Activated CD8-positive, alpha-beta memory T cell treated with anti-CD3 and anti-CD28 coated beads for 36 hours (primary cell): ENCODE data around the gene SELENOP. TPM values are rescaled to one million over a fixed set of nuclear protein-coding genes. Genes with fewer than 3 reads are reported as not detected.
"Not testable (repeated sequence)": the region's sequence is repeated elsewhere in the genome, so short reads cannot be mapped to it uniquely, and the experiment has no call there.

ENCODE experiments used
- CTCF ChIA-PET: fragments of 350-600 bp; sonication (Branson Sonifier 250); formaldehyde crosslinking; loops from one replicate; lab custom pipeline; 2021; ENCODE audit warnings: antibody characterized with exemption; lab: Charles Lee
- POLR2A ChIA-PET: fragments of 350-600 bp; sonication (Branson Sonifier 250); formaldehyde crosslinking; loops from one replicate; lab custom pipeline; 2021; ENCODE audit warnings: antibody characterized with exemption; lab: Charles Lee
- total RNA-seq, 2 experiments: library from RNA; stranded (reverse); gene quantifications; one replicate each; pipeline ENCODE4 v1.2.3, GENCODE V29; 2021

SELENOP gene, protein sequence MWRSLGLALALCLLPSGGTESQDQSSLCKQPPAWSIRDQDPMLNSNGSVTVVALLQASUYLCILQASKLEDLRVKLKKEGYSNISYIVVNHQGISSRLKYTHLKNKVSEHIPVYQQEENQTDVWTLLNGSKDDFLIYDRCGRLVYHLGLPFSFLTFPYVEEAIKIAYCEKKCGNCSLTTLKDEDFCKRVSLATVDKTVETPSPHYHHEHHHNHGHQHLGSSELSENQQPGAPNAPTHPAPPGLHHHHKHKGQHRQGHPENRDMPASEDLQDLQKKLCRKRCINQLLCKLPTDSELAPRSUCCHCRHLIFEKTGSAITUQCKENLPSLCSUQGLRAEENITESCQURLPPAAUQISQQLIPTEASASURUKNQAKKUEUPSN
- total RNA-seq = not detected

DNA sequence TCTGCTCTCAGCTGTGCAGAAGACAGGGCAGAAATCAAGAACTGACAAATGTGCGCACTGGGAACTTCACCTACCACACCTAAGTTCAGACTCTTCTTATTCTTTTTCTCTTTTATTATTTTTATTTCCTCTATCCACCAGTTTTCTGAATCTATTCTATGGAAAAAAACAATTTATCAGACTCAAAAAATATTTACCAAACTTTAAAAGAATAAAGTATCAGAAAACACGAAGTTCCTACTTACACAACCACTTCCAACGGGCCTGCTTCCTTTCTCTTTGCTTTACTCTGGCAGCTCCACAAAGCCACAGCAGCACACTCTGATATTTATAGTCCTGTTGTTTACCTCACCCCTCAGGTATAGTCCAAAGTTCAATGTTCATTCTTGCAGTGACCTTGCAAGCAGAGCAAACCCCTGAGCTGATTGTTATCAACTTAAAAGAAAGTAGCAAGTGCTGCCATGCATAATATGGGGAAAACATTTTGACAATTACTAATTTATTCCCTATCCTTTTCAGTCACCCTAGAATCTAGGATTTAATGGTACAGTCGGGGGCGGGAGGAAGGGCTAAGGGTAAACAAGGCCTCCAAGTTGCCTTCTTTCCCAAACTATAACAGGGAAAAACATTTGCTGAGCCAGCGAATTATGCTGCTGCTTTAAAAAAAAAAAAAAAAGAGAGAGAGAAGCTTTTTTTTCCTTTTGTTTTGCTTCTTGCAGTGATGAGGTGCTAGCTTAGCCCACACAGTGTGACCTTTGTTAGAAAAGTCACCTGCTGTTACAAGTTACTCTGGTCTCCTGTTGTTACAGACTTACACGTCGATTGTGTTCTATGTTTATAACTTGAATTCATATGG, at the start of gene SELENOP:
Gene SELENOP, minus strand, starts transcription at position 302 of the 856 bp plus-strand sequence. CDS start 3,539 bp downstream, outside the sequence.
- POLR2A ChIA-PET = no interaction called here
- CTCF ChIA-PET = no interaction called here

DNA sequence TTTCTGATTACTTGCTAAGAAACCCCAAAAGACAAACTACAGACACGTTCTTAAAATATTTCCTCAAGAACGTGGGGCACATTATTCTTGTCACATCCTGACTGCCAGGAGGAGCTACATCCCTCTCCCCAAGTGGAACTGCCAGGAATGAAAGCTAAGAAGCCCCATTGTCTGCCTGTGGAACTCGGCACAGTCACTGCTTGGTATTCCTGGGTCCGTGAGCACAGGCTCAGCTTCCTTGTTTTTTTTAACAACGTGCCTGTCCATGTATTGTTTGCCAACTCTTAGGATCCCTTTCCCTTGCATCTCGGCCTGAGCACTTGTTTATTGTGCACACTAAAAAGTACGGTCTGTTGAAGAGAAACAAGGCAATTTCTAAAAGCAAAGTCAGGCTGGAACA, 47.0 kb upstream of the SELENOP start:
- ChIA-PET POLR2A (no interaction called here), CTCF (no interaction called here)

DNA sequence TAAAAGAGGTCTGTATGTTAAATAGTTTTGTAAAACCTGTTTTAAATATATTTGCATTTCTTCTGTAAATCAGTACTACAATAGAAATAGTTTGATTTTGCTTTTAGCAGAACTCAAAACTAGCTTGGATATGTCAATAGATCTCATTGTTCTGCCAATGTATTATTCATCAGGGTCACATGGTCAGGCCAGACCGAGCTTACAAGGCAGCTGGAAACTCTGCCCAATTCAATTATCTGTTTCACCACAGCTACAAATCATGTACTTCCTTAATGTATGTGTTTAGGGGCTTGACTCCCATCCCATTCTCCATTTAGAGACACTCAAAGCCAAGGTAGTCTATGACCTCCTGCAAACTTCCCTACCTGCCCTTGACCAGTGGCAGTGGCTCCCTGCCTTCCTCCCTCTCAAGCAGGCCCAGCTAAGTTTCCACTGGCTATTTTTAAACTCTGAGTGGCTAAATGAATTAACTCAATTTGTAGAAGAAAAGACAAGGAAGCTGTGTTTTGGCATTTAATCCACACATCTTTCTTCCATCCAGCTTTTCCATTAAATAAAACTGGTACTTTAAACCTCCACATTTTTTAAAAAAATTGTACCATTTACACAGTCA, 46.4 kb upstream of the SELENOP start:
- POLR2A ChIA-PET = no interaction called here
- CTCF ChIA-PET = no interaction called here

DNA sequence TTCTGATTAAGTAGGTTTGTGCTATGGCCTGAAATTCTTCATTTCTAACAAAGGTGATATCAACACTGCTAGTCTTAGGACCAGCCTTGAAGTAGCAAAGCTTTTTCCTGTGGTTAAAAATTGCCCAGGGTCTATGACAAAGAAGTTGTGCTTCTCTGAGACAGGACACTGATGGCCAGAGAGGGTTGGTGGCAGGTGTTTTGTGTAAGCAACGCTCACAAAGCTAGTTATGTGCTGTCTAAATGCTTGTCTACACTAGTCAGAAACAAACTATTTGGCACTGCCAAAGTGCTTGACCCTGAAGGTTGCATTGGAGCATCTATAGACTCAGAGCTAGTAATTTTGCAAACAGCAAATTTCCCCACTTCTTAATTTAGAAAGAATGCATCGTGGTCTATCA, 44.1 kb upstream of the SELENOP start:
- POLR2A ChIA-PET = no interaction called here
- CTCF ChIA-PET = no interaction called here

DNA sequence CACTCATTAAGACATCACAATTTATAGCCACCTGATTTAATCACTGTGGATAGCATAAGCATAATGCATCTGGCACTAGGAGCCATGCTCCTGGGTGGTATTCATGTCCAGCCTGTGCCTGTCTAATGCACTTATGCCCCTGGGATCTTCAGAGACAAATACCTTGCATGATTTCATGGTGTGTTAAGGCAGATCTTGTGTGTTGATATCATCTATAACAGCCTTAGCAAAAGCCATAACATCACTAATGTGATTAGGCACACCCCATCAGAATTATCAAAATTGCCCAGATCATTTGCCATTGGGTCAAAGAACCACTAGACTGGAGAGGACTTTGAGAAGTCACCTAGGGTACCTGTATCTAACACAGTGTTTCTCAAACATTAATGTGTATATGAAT, 43.7 kb upstream of the SELENOP start:
- POLR2A ChIA-PET = no interaction called here
- CTCF ChIA-PET = no interaction called here

DNA sequence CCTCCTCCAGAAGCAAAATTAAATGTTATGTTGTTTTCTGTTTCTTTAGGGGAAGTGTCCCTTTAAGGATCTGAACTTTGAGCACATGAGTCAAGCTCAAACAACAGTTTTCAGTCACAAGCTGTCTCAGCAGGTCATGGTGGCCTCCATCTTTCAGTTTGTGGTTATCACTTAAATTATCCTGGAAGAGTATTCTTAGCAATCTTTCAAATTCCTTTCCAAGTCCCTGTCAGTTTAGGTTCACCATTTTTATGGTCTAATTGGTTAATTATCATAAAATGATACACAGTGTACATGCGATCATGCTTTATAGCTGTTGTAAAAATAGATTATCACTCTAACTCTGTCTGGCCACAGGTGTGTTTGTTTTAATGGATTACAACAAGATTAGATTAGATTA, 43.1 kb upstream of the SELENOP start:
- POLR2A ChIA-PET = no interaction called here
- CTCF ChIA-PET = no interaction called here

DNA sequence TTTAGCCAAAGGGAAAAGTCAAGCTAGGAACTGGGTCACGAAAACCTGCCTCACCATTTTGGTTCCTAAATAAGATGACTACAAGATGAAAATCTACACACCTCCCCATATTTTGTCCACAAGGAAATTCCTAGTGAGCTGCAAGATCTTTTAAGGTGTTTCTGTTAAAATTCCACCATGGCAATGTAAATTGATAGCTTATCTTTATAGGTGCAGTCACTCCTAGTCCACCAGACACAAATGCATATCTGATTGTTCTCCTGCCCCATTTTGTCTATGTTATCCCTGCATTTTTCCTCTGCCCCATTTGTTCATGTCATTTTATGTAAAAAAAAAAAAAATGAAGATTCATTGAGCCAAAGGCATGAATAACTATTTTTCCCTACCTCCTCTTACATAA, 41.1 kb upstream of the SELENOP start:
- ChIA-PET CTCF (no interaction called here), POLR2A (no interaction called here)

DNA sequence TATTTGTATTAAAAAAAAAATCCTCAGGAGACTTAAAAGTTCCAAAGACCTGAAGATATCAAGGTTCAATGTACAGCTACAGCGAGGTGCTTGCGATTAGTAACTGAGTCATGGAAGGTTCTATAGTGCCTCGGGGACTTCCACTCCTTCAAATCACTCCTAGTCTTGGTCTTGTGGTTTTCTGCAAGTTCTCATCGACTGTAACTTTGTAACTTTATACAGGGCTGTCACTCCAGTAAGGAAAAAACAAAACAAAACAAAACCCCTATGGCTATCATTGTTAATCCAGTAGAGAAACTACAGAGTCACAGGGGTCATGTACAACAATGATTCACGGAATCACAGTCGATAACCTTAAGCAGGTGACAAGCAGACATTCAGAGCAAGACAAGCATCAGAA, 39.8 kb upstream of the SELENOP start:
- POLR2A ChIA-PET = no interaction called here
- CTCF ChIA-PET = no interaction called here

DNA sequence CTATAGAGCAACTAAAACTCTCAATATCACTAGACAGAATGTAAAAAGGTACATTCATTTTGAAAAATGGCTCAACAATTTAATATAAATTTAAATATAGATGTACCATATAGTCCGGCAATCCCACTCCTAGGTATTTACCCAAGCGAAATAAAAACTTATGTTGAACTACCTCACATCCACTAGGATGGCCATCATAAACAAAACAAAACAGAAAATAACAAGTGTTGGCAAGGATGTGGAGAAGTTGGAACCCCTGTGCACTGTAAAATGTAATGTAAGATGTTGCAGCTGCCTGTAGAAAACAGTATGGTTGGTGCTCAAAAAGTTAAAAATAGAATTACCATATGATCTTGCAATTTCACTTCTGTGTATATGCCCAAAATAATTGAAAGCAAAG, 36.9 kb upstream of the SELENOP start:
- ChIA-PET POLR2A (no interaction called here), CTCF (no interaction called here)

DNA sequence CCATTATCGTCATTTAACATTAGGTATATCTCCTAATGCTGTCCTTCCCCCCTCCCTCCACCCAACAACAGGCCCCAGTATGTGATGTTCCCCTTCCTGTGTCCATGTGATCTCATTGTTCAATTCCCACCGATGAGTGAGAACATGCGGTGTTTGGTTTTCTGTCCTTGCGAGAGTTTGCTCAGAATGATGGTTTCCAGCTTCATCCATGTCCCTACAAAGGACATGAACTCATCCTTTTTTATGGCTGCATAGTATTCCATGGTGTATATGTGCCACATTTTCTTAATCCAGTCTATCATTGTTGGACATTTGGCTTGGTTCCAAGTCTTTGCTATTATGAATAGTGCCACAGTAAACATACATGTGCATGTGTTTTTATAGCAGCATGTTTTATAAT, 32.7 kb upstream of the SELENOP start:
- CTCF ChIA-PET, POLR2A ChIA-PET: not testable (repeated sequence)

DNA sequence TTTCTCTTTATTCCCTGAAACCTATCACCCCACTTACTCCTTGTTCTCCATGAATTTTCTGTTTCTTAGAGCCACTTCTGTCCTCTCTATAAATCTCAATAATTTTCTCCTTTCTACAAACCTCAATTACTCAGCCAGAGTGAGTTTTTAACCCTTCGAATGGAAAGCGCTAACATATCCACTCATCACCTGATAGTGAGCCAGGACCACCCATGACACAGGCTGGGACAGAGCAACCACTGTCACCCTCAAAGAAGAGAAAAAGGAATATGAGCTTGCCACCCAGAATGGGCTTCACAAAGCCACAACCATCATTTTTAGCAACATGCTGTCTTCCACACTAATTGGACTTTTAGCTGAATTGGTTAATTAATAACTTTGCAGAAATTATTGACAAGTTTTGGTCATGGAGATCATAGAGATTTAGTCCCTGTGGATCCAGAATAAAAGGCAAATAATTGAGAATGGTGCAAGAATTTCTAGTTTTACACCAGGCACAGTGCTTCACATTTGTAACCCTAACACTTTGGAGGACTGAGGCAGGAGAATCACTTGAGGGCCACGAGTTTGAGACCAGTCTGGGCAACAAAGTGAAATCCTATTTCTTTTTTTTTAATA, 32.1 kb upstream of the SELENOP start:
- CTCF ChIA-PET = no interaction called here
- POLR2A ChIA-PET = no interaction called here

DNA sequence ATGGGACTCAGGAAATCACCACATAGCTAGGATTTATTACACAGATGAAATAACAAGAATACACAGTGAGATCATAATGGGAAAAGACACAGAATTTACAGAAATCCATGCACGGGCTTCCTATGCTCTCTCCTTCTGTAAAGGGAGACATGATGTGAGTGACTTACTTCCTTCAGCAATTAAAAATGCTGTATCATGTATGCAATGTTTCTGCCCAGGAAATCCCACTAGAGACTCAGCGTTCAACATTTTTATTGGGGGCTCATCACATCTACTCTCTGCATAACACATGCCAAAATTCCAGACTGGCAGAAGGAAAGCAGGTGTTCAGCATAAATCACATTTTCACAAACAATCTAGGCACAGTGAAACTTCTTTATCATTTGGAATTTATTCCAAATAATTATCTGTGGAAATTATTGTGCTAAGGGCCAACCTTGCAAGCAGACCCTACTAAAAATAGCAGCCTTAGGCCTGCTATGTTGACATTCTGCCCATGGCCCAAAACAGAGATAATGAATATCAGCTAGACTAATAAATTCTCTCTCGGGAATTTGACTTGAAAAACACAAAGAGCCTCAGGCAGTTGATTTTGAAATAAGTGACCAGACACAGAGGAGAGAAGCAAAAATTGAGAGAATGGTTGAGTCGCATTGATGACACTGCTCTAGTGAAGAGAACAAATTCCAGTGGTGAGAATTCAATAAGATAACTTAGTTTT, 31.4 kb upstream of the SELENOP start:
- CTCF ChIA-PET = no interaction called here
- POLR2A ChIA-PET = no interaction called here

DNA sequence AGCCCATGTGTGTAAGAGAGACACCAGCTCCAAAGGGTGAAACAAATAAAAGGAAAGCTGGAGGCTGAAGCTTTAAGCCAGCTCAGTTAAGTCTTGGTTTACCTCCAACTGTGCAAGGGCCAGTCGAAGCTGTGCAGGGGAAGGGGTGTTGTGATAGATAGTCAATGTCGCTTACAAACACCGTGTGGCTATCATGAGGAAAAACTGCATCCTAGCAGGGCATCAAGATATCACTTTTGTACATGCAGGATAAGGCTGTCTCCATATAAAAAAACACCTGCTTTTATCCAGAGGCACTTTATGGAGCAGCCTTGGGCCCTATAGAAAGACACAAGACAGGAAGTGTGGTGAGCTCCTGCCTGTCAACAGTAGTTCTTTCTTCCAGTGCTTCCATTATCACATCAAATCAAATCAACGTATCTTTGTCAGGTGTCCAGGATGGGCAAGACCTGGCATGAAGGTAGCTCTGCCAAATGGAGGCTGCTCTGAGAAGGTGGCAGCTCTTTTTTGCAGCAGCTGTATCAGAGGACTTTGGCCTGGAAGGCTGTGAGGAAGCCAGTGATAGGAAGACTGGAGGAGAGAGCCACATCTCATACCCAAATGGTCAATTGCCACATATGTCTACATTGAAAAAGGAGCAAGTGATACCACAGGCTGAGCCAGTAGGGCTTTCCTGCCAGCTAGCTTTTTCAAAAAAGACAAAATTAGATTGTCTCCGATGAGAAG, 29.3 kb upstream of the SELENOP start:
- ChIA-PET CTCF (no interaction called here), POLR2A (no interaction called here)

DNA sequence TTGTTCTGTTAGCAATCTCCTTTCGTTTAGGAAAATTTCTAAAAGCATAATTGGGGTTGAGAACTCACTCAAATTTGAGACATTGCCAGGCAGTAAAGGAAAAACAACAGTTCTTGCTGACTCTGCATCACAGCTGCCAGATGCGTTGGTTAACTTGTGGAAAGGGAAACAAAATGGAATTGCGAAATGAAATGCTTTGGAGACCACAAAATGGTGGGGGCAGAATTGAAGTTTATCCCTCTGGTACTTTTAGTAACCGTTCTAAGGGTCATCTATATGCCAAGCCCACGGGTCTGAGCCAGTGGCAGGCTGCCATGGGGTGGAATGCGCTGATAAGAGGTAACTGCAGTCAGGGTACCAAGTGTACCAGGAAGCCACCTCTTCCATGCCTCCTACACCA, 28.6 kb upstream of the SELENOP start:
- ChIA-PET POLR2A (no interaction called here), CTCF (no interaction called here)

DNA sequence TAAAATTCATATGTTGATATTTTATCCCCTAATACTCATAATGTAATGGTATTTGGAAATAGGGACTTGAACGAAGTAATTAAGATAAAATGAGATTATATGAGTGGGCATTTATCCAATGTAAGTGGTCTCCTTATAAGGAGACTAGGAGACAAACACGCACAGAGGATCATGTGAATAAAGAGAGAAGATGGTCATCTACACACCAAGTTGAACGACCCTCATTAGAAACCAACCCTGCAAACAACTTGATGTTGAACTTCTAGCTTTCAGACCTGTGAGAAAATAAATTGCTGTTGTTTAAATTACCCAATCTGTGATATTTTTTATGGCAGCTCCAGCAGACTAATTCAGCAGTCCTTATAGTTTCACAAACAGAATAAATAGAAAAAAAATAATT, 27.5 kb upstream of the SELENOP start:
- ChIA-PET POLR2A (no interaction called here), CTCF (no interaction called here)

DNA sequence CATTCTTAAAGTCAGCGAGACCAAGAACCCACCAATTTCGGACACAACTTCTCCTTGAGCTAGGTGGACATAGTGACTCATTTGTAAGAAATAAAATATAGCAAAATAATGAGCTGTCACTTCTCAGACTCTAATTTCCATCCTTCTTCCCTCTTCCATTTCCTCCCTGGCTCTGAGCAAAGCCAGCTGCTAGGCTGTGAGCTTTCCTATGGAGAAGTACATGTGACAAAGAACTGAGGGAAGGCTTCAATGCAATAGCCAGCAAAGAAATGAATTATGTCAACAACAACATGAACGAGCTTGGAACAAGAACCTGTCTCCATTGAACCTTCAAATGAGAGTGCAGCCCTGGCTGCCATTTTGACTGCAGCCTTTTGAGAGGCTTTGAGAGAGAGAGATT, 25.9 kb upstream of the SELENOP start:
- ChIA-PET CTCF (no interaction called here), POLR2A (no interaction called here)

DNA sequence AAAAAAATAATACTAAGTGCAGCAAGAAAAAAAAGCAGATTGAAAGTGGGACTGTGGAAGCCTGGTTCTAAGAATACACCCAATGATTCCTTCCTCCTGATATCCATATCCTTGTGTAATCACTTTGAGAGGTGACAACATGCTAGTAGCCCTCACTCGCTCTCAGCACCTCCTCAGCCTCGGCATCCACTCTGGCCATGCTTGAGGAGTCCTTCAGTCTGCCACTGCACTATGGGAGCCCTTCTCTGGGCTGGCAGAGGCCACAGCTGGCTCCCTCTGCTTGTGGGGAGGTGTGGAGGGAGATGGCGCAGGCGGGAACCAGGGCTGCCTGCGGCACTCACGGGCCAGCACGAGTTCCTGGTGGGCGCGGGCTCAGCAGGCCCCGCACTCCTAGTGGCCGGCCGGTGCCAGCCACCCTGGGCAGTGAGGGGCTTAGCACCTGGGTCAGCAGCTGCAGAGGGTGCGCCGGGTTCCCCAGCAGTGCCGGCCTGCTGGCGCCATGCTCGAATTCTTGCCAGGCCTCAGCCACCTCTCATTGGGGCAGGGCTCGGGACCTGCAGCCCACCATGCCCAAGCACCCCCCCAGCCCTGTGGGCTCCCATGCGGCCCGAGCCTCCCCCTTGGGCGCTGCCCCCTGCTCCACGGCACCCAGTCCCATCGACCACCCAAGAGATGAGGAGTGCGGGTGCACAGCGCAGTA, 24.5 kb upstream of the SELENOP start:
- ChIA-PET CTCF (no interaction called here), POLR2A (no interaction called here)

DNA sequence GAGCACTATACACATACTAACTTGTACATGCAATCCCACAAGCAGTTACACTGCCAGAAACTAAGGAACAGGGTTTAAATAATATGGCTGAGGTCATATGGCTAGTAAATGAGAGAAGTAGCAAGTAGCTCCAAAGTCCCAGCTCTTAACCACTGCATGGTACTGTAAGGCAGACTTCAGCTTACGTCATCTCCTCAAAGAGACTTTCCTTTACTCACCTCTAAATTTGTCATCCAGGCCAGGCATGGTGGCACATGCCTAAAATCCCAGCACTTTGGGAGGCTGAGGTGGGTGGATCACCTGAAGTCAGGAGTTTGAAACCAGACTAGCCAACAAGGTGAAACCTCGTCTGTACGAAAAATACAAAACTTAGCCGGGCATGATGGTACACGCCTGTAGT, 20.4 kb upstream of the SELENOP start:
- POLR2A ChIA-PET = no interaction called here

More for the DNA sequence above, 20.4 kb upstream of the SELENOP start:
- CTCF ChIA-PET = no interaction called here
